HepG2 (cell line): ENCODE data around the gene VMA21. TPM values are rescaled to one million over a fixed set of nuclear protein-coding genes. Genes with fewer than 3 reads are reported as not detected.
A peak's percentile ranks its signal among the peaks of the same experiment; 100 is the strongest.

Experiments
- ARHGAP35 ChIP-seq: sonication (generic); formaldehyde crosslinking; IDR thresholded peaks from 2 replicates; pipeline ENCODE4 v1.9.0; 2022; ENCODE audit warnings: mild to moderate bottlenecking, inconsistent platforms, moderate library complexity, missing genetic modification reagents, borderline replicate concordance
- CCDC6 ChIP-seq: sonication (generic); formaldehyde crosslinking; IDR thresholded peaks from 2 replicates; pipeline ENCODE4 v1.8.1; 2022; ENCODE audit warnings: mild to moderate bottlenecking, missing genetic modification reagents, moderate library complexity
- CREB1 ChIP-seq, 2 experiments: fragments of 450-650 bp in 1 of 2; IDR thresholded peaks; 2 replicates each; pipeline ENCODE4 v1.6.1; 2016 to 2017; ENCODE audit warnings: control low read depth in 1 of 2, mild to moderate bottlenecking in 1 of 2, missing compliant biosample characterization in 1 of 2, missing genetic modification characterization in 1 of 2
- PHF5A ChIP-seq: IDR thresholded peaks from one replicate; pipeline ENCODE4 v1.6.1; 2018; ENCODE audit warnings: low read depth, missing genetic modification reagents; ENCODE audit not compliant: unreplicated experiment
- PHF8 ChIP-seq: sonication (generic); formaldehyde crosslinking; IDR thresholded peaks from 2 replicates; pipeline ENCODE4 v1.5.0; 2020; ENCODE audit warnings: missing genetic modification reagents
- RFXANK ChIP-seq: IDR thresholded peaks from 2 replicates; pipeline ENCODE4 v1.6.1; 2016
- ZBTB7B ChIP-seq: sonication (generic); formaldehyde crosslinking; IDR thresholded peaks from 2 replicates; pipeline ENCODE4 v1.4.0; 2020; ENCODE audit warnings: missing genetic modification reagents
- ZFP41 ChIP-seq: sonication (generic); formaldehyde crosslinking; IDR thresholded peaks from 2 replicates; pipeline ENCODE4 v1.4.0; 2020; ENCODE audit warnings: mild to moderate bottlenecking, missing genetic modification reagents, borderline replicate concordance
- ZMYM2 ChIP-seq: sonication (generic); formaldehyde crosslinking; IDR thresholded peaks from 2 replicates; pipeline ENCODE4 v1.8.0; 2022; ENCODE audit warnings: mild to moderate bottlenecking, missing genetic modification reagents
- ZNF180 ChIP-seq: sonication (generic); formaldehyde crosslinking; IDR thresholded peaks from 2 replicates; pipeline ENCODE4 v1.4.0; 2020; ENCODE audit warnings: low read depth, missing genetic modification reagents, borderline replicate concordance
- ZNF598 ChIP-seq: sonication (generic); formaldehyde crosslinking; IDR thresholded peaks from 2 replicates; pipeline ENCODE4 v1.5.1; 2020; ENCODE audit warnings: mild to moderate bottlenecking, missing genetic modification reagents, borderline replicate concordance
- ZNF607 ChIP-seq: sonication (generic); formaldehyde crosslinking; IDR thresholded peaks from 2 replicates; pipeline ENCODE4 v1.5.1; 2020; ENCODE audit warnings: missing genetic modification reagents, mild to moderate bottlenecking, borderline replicate concordance
- ZNF749 ChIP-seq: sonication (generic); formaldehyde crosslinking; IDR thresholded peaks from 2 replicates; pipeline ENCODE4 v1.8.0; 2022; ENCODE audit warnings: mild to moderate bottlenecking, missing genetic modification reagents, moderate library complexity, borderline replicate concordance
- polyA plus RNA-seq, 8 experiments: library from polyadenylated mRNA; depleted of rRNA in 3 of 8; stranded (reverse) in 7 of 8; unstranded in 1 of 8; fragments of >200 nt; fragmentation: Illumina TruSeq in 4 of 8; extraction: Trizol in 4 of 8; gene quantifications; 2 replicates each; pipeline versions ENCODE4 v1.2.1 to v1.2.3, GENCODE V29; 2011 to 2016; ENCODE audit warnings: low read depth in 4 of 8, missing spikeins in 1 of 8, mixed read lengths in 1 of 8; ENCODE audit not compliant: insufficient read depth in 1 of 8
- total RNA-seq, 5 experiments: library from RNA; depleted of rRNA; stranded (reverse); fragments of >200 nt; fragmentation: Illumina TruSeq; extraction: Trizol; gene quantifications; 2 replicates each; pipeline ENCODE4 v1.2.3, GENCODE V29; 2016; ENCODE audit warnings: low read depth in 1 of 5
- TF ChIP-seq, protein P1 (sequence below): sonication (generic); formaldehyde crosslinking; IDR thresholded peaks from 2 replicates; pipeline ENCODE4 v1.9.0; 2021; ENCODE audit warnings: missing genetic modification reagents, borderline replicate concordance
- TF ChIP-seq, protein P2 (sequence below): sonication (generic); formaldehyde crosslinking; IDR thresholded peaks from 2 replicates; pipeline ENCODE4 v1.4.0; 2020; ENCODE audit warnings: mild to moderate bottlenecking, missing genetic modification reagents
- TF ChIP-seq, protein P3 (sequence below): sonication (generic); formaldehyde crosslinking; IDR thresholded peaks from 2 replicates; pipeline ENCODE4 v1.5.1; 2020; ENCODE audit warnings: mild to moderate bottlenecking, missing genetic modification reagents, moderate library complexity
- TF ChIP-seq, protein P4 (sequence below): sonication (generic); formaldehyde crosslinking; conservative IDR thresholded peaks from 2 replicates; pipeline ENCODE4 v1.4.0; 2020; ENCODE audit warnings: mild to moderate bottlenecking, missing genetic modification reagents, moderate library complexity

VMA21 gene
- total and polyA plus RNA-seq, 2 of the 13 experiments (the other 11 are each of a cell fraction or from before 2014, with no cell fraction given): 20.9 to 42.4 TPM

DNA sequence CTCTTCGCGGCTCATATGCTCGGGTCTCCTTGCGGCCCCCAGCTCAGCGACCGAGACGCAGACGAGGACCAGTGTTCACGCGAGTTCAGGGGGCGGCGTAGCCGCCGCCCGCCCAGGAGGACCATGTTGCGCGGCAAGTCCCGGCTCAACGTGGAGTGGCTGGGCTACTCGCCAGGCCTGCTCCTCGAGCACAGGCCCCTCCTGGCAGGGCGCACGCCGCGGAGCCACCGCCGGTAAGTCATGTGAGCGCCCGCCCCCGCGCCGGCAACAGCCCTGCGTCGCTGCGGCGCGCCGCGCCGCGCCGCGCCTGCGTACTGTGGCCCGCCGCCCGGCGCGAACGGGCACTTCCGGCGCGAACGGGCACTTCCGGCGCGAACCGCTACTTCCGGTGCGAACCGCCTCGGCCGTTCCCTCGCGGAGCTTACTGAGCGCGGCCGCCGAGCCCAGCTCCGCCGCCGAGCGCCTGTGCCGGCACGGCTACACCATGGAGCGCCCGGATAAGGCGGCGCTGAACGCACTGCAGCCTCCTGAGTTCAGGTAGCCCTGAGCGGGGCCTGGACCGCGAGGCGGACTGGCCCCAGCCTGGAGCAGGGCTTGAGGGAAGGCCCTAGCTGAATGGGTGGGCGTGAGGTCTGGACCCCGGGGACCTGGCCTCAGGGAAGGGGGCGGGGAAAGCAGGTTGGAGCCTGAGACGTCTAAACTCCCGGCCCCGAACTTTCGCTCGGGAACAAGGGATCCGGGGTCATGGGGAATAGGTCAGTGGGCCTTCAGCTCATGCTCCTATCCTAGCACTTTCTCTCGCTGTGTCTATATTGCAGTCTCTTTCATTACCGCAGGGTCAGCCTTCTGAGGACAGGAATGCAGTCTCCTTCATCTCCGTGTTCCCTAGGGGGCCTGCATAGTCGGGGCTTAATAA is at the start of gene VMA21 (continued):
- TF ChIP-seq, protein P1, sequence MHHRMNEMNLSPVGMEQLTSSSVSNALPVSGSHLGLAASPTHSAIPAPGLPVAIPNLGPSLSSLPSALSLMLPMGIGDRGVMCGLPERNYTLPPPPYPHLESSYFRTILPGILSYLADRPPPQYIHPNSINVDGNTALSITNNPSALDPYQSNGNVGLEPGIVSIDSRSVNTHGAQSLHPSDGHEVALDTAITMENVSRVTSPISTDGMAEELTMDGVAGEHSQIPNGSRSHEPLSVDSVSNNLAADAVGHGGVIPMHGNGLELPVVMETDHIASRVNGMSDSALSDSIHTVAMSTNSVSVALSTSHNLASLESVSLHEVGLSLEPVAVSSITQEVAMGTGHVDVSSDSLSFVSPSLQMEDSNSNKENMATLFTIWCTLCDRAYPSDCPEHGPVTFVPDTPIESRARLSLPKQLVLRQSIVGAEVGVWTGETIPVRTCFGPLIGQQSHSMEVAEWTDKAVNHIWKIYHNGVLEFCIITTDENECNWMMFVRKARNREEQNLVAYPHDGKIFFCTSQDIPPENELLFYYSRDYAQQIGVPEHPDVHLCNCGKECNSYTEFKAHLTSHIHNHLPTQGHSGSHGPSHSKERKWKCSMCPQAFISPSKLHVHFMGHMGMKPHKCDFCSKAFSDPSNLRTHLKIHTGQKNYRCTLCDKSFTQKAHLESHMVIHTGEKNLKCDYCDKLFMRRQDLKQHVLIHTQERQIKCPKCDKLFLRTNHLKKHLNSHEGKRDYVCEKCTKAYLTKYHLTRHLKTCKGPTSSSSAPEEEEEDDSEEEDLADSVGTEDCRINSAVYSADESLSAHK (CRISPR knock-in tag): no peak
- TF ChIP-seq, protein P2, sequence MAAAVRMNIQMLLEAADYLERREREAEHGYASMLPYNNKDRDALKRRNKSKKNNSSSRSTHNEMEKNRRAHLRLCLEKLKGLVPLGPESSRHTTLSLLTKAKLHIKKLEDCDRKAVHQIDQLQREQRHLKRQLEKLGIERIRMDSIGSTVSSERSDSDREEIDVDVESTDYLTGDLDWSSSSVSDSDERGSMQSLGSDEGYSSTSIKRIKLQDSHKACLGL (CRISPR knock-in tag): peak; percentile 41; the same call in 1 of the 2 replicates
- TF ChIP-seq, protein P3, sequence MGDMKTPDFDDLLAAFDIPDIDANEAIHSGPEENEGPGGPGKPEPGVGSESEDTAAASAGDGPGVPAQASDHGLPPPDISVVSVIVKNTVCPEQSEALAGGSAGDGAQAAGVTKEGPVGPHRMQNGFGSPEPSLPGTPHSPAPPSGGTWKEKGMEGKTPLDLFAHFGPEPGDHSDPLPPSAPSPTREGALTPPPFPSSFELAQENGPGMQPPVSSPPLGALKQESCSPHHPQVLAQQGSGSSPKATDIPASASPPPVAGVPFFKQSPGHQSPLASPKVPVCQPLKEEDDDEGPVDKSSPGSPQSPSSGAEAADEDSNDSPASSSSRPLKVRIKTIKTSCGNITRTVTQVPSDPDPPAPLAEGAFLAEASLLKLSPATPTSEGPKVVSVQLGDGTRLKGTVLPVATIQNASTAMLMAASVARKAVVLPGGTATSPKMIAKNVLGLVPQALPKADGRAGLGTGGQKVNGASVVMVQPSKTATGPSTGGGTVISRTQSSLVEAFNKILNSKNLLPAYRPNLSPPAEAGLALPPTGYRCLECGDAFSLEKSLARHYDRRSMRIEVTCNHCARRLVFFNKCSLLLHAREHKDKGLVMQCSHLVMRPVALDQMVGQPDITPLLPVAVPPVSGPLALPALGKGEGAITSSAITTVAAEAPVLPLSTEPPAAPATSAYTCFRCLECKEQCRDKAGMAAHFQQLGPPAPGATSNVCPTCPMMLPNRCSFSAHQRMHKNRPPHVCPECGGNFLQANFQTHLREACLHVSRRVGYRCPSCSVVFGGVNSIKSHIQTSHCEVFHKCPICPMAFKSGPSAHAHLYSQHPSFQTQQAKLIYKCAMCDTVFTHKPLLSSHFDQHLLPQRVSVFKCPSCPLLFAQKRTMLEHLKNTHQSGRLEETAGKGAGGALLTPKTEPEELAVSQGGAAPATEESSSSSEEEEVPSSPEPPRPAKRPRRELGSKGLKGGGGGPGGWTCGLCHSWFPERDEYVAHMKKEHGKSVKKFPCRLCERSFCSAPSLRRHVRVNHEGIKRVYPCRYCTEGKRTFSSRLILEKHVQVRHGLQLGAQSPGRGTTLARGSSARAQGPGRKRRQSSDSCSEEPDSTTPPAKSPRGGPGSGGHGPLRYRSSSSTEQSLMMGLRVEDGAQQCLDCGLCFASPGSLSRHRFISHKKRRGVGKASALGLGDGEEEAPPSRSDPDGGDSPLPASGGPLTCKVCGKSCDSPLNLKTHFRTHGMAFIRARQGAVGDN (CRISPR knock-in tag): peak; percentile 93
- TF ChIP-seq PHF5A: no peak
- no peak for TF ChIP-seq ZNF749 (CRISPR knock-in tag)
- TF ChIP-seq ARHGAP35: no peak
- peak; percentile 52; the same call in 1 of the 2 replicates for TF ChIP-seq CCDC6
- TF ChIP-seq CREB1 (IDR thresholded peaks at IDR 0.05): no peak
- no peak for TF ChIP-seq CREB1 (CRISPR knock-in tag; IDR thresholded peaks at IDR 0.05)
- TF ChIP-seq ZNF607 (CRISPR knock-in tag): no peak; the same call in 1 of the 2 replicates
- TF ChIP-seq ZNF598 (CRISPR knock-in tag): no peak
- TF ChIP-seq RFXANK (CRISPR knock-in tag): no peak
- TF ChIP-seq, protein P4, sequence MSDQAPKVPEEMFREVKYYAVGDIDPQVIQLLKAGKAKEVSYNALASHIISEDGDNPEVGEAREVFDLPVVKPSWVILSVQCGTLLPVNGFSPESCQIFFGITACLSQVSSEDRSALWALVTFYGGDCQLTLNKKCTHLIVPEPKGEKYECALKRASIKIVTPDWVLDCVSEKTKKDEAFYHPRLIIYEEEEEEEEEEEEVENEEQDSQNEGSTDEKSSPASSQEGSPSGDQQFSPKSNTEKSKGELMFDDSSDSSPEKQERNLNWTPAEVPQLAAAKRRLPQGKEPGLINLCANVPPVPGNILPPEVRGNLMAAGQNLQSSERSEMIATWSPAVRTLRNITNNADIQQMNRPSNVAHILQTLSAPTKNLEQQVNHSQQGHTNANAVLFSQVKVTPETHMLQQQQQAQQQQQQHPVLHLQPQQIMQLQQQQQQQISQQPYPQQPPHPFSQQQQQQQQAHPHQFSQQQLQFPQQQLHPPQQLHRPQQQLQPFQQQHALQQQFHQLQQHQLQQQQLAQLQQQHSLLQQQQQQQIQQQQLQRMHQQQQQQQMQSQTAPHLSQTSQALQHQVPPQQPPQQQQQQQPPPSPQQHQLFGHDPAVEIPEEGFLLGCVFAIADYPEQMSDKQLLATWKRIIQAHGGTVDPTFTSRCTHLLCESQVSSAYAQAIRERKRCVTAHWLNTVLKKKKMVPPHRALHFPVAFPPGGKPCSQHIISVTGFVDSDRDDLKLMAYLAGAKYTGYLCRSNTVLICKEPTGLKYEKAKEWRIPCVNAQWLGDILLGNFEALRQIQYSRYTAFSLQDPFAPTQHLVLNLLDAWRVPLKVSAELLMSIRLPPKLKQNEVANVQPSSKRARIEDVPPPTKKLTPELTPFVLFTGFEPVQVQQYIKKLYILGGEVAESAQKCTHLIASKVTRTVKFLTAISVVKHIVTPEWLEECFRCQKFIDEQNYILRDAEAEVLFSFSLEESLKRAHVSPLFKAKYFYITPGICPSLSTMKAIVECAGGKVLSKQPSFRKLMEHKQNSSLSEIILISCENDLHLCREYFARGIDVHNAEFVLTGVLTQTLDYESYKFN (CRISPR knock-in tag): 0 out of 2 replicates have a peak, but pooled peaks have one; percentile 7
- TF ChIP-seq ZFP41 (CRISPR knock-in tag): no peak
- no peak for TF ChIP-seq ZBTB7B (CRISPR knock-in tag)
- no peak for TF ChIP-seq ZNF180 (CRISPR knock-in tag)
- no peak for TF ChIP-seq ZMYM2 (CRISPR knock-in tag)
- peak; percentile 96 for TF ChIP-seq PHF8
